H1 (cell line): ENCODE measurements around the gene CCDC148. TPM values are rescaled to one million over a fixed set of nuclear protein-coding genes. Genes with fewer than 3 reads are reported as not detected.

Experiments used
- GABPA ChIP-seq: IDR thresholded peaks from 2 replicates; pipeline ENCODE4 v1.6.1; 2011; ENCODE audit warnings: mild to moderate bottlenecking, low read length, moderate library complexity, borderline replicate concordance; ENCODE audit not compliant: insufficient read depth
- RAD21 ChIP-seq, 2 experiments: IDR thresholded peaks in 1 of 2; conservative IDR thresholded peaks in 1 of 2; 2 replicates each; pipeline ENCODE4 v1.6.1; 2011; ENCODE audit warnings: low read depth in 2 of 2, low read length in 2 of 2, improper control_type of control experiment in 1 of 2, inconsistent platforms in 1 of 2, mild to moderate bottlenecking in 1 of 2, moderate library complexity in 1 of 2
- SP2 ChIP-seq: IDR thresholded peaks from 2 replicates; pipeline ENCODE4 v1.6.1; 2012; ENCODE audit warnings: mild to moderate bottlenecking, low read length, inconsistent platforms
- polyA plus RNA-seq, 7 experiments: library from polyadenylated mRNA; depleted of rRNA in 3 of 7; stranded (reverse) in 5 of 7; unstranded in 2 of 7; fragments of >200 nt in 5 of 7; fragments of 200-250 nt in 2 of 7; gene quantifications; 1 replicate in 5 of 7; 2 replicates in 1 of 7; 4 replicates in 1 of 7; pipeline versions ENCODE4 v1.2.1 to v1.2.3, GENCODE V29; 2011 to 2013; ENCODE audit warnings: missing spikeins in 2 of 7, mixed read lengths in 2 of 7
- total RNA-seq: library from RNA; stranded (reverse); fragmentation: NEBNext Ultra II Directional; extraction: Animal tissue kit (Norgen Biotek cat#: 25700); gene quantifications from 2 replicates; pipeline ENCODE4 v1.2.1, GENCODE V29; 2021

Gene CCDC148
- total and polyA plus RNA-seq, 2 of the 8 experiments (the other 6 are each of a cell fraction or from before 2014, with no cell fraction given), result 0.45 to 1.3 TPM

GRCh38 chr2:158504088-158504487 is 47.5 kb upstream of the CCDC148 start (continued):
- TF ChIP-seq RAD21 (IDR thresholded peaks at IDR 0.05 in 1 of 2, conservative IDR thresholded peaks at IDR 0.05 in 1 of 2; ENCODE audit: low read depth in 2 of 2, low read length in 2 of 2), result no peak
- no peak for TF ChIP-seq SP2
- TF ChIP-seq GABPA, result no peak
